Measurements from ENCODE around the gene CRHR1. TPM values are rescaled to one million over a fixed set of nuclear protein-coding genes. Genes with fewer than 3 reads are reported as not detected.

CRHR1 gene
- total RNA-seq, 1 experiment from 2014 or later = 1.6 TPM

DNA sequence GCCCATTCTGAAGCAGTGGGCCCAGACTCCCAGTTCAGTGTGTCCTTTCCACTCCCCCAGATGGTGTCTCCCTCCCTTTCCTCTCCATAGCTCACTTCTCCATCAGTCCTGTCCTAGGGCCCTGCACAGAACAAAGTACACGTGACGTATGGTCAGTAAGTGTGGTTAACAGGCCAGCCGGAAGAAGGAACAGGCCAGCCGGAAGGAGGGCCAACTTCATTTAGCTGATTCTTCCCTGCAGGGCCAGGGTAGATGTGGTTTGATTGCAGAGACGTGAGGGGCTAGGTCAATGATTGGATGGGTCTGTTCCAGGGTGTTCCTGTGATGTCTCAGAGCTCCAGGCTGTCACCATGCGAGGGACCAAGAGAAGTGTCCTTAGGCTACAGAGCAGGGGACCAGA lies 31.6 kb downstream of the CRHR1 start:
- no peak overlapping the region for H3K27ac Mint-ChIP-seq
- H3K27me3 Mint-ChIP-seq (ENCODE audit: low read depth) = no peaks in the 10 kb centered on the region; the same call in 1 of the 2 replicates
- no peaks in the 10 kb centered on the region for H3K36me3 Mint-ChIP-seq
- TF ChIP-seq ZNF423 (CRISPR knock-in tag; IDR thresholded peaks at IDR 0.05) (no peak), TEAD1 (CRISPR knock-in tag; IDR thresholded peaks at IDR 0.05) (no peak), ZNF317 (CRISPR knock-in tag; IDR thresholded peaks at IDR 0.05; ENCODE audit: borderline replicate concordance, low read depth) (no peak), SOX15 (CRISPR knock-in tag; IDR thresholded peaks at IDR 0.05) (no peak), NFATC4 (CRISPR knock-in tag; IDR thresholded peaks at IDR 0.05) (no peak), ZNF219 (CRISPR knock-in tag; IDR thresholded peaks at IDR 0.05; ENCODE audit: borderline replicate concordance) (no peak), ZNF396 (CRISPR knock-in tag; IDR thresholded peaks at IDR 0.05; ENCODE audit: borderline replicate concordance) (no peak), ELF4 (CRISPR knock-in tag; IDR thresholded peaks at IDR 0.05; ENCODE audit: low read depth) (no peak), TCF7 (CRISPR knock-in tag; IDR thresholded peaks at IDR 0.05; ENCODE audit: low read depth) (no peak), ETV6 (CRISPR knock-in tag; IDR thresholded peaks at IDR 0.05) (no peak)
- TF ChIP-seq, protein P1, sequence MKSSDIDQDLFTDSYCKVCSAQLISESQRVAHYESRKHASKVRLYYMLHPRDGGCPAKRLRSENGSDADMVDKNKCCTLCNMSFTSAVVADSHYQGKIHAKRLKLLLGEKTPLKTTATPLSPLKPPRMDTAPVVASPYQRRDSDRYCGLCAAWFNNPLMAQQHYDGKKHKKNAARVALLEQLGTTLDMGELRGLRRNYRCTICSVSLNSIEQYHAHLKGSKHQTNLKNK (CRISPR knock-in tag; IDR thresholded peaks at IDR 0.05) = no peak
- TF ChIP-seq, protein P2, sequence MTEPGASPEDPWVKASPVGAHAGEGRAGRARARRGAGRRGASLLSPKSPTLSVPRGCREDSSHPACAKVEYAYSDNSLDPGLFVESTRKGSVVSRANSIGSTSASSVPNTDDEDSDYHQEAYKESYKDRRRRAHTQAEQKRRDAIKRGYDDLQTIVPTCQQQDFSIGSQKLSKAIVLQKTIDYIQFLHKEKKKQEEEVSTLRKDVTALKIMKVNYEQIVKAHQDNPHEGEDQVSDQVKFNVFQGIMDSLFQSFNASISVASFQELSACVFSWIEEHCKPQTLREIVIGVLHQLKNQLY (CRISPR knock-in tag; IDR thresholded peaks at IDR 0.05) = no peak
- TF ChIP-seq, protein P3, sequence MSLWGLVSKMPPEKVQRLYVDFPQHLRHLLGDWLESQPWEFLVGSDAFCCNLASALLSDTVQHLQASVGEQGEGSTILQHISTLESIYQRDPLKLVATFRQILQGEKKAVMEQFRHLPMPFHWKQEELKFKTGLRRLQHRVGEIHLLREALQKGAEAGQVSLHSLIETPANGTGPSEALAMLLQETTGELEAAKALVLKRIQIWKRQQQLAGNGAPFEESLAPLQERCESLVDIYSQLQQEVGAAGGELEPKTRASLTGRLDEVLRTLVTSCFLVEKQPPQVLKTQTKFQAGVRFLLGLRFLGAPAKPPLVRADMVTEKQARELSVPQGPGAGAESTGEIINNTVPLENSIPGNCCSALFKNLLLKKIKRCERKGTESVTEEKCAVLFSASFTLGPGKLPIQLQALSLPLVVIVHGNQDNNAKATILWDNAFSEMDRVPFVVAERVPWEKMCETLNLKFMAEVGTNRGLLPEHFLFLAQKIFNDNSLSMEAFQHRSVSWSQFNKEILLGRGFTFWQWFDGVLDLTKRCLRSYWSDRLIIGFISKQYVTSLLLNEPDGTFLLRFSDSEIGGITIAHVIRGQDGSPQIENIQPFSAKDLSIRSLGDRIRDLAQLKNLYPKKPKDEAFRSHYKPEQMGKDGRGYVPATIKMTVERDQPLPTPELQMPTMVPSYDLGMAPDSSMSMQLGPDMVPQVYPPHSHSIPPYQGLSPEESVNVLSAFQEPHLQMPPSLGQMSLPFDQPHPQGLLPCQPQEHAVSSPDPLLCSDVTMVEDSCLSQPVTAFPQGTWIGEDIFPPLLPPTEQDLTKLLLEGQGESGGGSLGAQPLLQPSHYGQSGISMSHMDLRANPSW (CRISPR knock-in tag; conservative IDR thresholded peaks at IDR 0.05; ENCODE audit: low read depth) = no peak
- TF ChIP-seq, protein P4, sequence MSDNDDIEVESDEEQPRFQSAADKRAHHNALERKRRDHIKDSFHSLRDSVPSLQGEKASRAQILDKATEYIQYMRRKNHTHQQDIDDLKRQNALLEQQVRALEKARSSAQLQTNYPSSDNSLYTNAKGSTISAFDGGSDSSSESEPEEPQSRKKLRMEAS (CRISPR knock-in tag; IDR thresholded peaks at IDR 0.05) = no peak
- TF ChIP-seq, protein P5, sequence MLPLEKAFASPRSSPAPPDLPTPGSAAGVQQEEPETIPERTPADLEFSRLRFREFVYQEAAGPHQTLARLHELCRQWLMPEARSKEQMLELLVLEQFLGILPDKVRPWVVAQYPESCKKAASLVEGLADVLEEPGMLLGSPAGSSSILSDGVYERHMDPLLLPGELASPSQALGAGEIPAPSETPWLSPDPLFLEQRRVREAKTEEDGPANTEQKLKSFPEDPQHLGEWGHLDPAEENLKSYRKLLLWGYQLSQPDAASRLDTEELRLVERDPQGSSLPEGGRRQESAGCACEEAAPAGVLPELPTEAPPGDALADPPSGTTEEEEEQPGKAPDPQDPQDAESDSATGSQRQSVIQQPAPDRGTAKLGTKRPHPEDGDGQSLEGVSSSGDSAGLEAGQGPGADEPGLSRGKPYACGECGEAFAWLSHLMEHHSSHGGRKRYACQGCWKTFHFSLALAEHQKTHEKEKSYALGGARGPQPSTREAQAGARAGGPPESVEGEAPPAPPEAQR (CRISPR knock-in tag; IDR thresholded peaks at IDR 0.05) = no peak
- TF ChIP-seq, protein P6, sequence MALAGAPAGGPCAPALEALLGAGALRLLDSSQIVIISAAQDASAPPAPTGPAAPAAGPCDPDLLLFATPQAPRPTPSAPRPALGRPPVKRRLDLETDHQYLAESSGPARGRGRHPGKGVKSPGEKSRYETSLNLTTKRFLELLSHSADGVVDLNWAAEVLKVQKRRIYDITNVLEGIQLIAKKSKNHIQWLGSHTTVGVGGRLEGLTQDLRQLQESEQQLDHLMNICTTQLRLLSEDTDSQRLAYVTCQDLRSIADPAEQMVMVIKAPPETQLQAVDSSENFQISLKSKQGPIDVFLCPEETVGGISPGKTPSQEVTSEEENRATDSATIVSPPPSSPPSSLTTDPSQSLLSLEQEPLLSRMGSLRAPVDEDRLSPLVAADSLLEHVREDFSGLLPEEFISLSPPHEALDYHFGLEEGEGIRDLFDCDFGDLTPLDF (CRISPR knock-in tag; IDR thresholded peaks at IDR 0.05) = no peak
- DNase-seq (ENCODE audit: low spot score) = no peak
- H3K4me3 Mint-ChIP-seq = no peak overlapping the region
- ATAC-seq = no peak
- POLR2A ChIA-PET = no interaction called here
- H3K9me3 Mint-ChIP-seq = no peaks in the 10 kb centered on the region
- peaks cover 14% of the 10 kb centered on the region for H3K4me1 Mint-ChIP-seq
- CTCF ChIA-PET = interaction anchor here (0.5 to 8.4 kb wide), 8 partner anchors 16 to 767 kb away, joined by 3 to 103 read pairs (median 4); partner anchors contain the start of genes CRHR1 and MAPT

DNA sequence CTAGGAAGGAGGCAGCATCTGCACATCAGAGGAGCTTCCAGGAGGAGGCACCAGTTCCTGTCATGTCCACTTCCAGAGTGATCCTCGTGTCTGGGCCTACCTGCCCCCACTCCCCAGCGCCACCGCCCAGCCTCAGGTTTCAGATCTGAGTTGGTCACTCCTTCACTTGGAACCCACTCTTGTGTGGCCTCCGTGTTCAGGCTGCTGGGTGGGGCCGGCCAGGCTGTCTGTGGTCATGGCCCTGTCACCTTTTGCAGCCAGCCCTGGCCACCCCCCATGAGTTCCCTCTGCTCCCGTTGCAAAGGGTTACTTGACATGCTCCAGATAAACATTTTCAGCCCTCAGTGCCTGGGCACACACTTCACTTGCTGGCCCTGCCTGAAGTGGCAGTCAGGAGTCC lies 33.9 kb downstream of the CRHR1 start:
- DNase-seq (ENCODE audit: low spot score) (no peak), ATAC-seq (no peak)
- peaks cover 6% of the 10 kb centered on the region; the same call in 1 of the 2 replicates for H3K4me1 Mint-ChIP-seq
- H3K4me3 Mint-ChIP-seq = no peak overlapping the region
- ChIA-PET POLR2A (no interaction called here), CTCF (interaction anchor here (0.9 to 8.4 kb wide), 5 partner anchors 14 to 154 kb away, joined by 3 to 103 read pairs (median 6); partner anchors contain the start of gene CRHR1)
- no peak for TF ChIP-seq NFE2L1 (CRISPR knock-in tag; IDR thresholded peaks at IDR 0.05)
- TF ChIP-seq, protein P7, sequence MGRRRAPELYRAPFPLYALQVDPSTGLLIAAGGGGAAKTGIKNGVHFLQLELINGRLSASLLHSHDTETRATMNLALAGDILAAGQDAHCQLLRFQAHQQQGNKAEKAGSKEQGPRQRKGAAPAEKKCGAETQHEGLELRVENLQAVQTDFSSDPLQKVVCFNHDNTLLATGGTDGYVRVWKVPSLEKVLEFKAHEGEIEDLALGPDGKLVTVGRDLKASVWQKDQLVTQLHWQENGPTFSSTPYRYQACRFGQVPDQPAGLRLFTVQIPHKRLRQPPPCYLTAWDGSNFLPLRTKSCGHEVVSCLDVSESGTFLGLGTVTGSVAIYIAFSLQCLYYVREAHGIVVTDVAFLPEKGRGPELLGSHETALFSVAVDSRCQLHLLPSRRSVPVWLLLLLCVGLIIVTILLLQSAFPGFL (CRISPR knock-in tag; IDR thresholded peaks at IDR 0.05; ENCODE audit: borderline replicate concordance) = no peak
- TF ChIP-seq OVOL2 (CRISPR knock-in tag; IDR thresholded peaks at IDR 0.05; ENCODE audit: borderline replicate concordance) = no peak
- TF ChIP-seq, protein P6 (CRISPR knock-in tag; IDR thresholded peaks at IDR 0.05) = no peak
- TF ChIP-seq NR3C1 (CRISPR knock-in tag; conservative IDR thresholded peaks at IDR 0.05; ENCODE audit: low read depth) = no peak
- no peak for TF ChIP-seq GTF2I (CRISPR knock-in tag; conservative IDR thresholded peaks at IDR 0.05)
- no peaks in the 10 kb centered on the region for H3K9me3 Mint-ChIP-seq
- H3K27ac Mint-ChIP-seq = no peak overlapping the region
- H3K36me3 Mint-ChIP-seq = no peaks in the 10 kb centered on the region
- no peaks in the 10 kb centered on the region; the same call in 1 of the 2 replicates for H3K27me3 Mint-ChIP-seq (ENCODE audit: low read depth)
